Left colon (tissue), 2 donors: Measurements from ENCODE around the gene ENOX1. TPM values are rescaled to one million over a fixed set of nuclear protein-coding genes. Genes with fewer than 3 reads are reported as not detected.

Source experiments
- ATAC-seq: fragments of 200-7000 bp; cut with Tn5 transposase; one replicate; pipeline ENCODE4 v1.9.1; 2020; ENCODE audit warnings: mild to moderate bottlenecking, moderate library complexity
- DNase-seq, 2 donors: peaks; one replicate each; pipeline ENCODE4 v3.0.0-alpha.2; 2020
- intact Hi-C, 2 donors: fragments of 100-400 bp; cut with DNase I in 1 of 2; cut with micrococcal nuclease in 1 of 2; formaldehyde crosslinking; loops; one replicate each; pipeline versions ENCODE4 v1.11.2 to v1.14.0; 2022; cut with DNase I, micrococcal nuclease
- total RNA-seq, 2 donors: library from RNA; stranded (reverse); fragmentation: NEBNext Ultra II Directional; extraction: Animal tissue kit (Norgen Biotek cat#: 25700); gene quantifications; one replicate each; pipeline ENCODE4 v1.2.1, GENCODE V29; 2021
- donor health status: DM: no; HTN: no; CAD: no.
- donor health status: DM: yes; HTN: yes; CAD: no.

ENOX1 gene
- total RNA-seq, 2 donors from 2014 or later = 0.09 to 0.87 TPM

DNA sequence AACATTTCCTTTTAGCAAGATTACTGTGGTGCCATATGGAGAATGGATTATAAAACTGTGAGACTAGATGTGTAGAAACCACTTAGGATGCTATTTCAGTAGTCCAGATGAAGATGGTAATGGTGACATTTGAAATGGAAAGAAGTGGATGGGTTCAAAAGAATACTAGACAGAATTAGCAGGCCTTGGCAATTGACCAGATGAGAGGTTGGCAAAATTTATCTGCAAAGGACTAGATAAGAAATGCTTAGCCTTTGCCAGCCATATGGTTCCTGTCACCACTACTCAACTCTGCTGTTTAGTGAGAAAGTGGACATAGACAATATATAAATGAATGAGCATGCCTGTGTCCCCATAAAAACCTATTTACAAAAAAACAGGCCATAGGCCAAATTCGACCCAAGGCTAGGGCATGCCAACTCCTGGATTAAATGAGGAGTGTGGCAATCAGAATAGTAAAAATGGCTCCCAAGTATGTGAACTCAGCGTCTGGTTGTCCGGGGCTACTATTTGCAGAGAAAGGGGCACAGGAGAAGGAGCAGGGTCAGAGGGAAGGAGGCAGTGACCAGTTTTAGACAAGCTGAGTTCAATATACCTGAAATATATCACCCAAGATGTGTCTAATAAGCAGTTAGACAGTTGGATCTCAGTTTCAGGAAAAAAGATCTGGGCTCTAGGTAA is 98.4 kb downstream of the ENOX1 start:
- DNase-seq = no peak
- intact Hi-C loops = no loop called here
- ATAC-seq = no peak

DNA sequence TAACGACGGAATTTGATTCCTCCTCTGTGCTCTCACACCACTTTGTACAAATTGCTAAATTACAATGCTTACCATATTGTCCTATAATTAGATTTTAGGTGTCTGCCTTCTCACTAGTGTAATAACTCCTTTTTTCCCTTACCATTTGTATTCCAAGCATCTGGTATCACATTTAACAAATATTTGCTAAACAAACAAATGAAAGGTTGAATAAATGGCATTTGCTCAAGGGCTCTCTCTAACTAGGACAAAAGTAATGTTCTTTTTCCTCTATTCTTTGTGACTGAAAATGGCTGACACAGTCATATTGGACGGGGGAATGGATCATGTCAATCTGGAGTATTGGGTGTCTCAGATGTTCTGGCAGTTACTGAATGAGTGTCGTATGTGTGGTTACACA is 99.7 kb downstream of the ENOX1 start:
- DNase-seq (no peak), ATAC-seq (no peak)
- intact Hi-C loops = no loop called here

DNA sequence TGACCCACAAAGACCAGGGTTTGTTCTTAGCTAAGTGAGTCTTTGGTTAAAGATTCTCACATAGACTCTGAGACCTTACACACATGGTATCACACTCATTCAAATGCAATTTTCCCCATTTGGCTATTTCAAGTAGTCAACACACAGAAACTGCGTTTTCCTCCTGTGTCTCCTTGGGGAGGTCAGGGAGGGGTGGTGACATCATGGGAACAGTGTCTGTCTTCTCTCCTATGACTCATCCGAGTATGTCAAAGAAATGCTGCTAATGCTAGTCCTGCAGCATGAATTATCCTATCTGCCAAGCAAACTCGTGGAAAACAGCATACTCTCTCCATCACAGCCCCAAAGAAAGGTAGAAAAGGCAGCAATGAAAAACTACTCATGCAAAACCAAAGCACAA is 100.2 kb downstream of the ENOX1 start:
- intact Hi-C loops = no loop called here
- ATAC-seq = no peak
- DNase-seq = peak in 1 of 2 donors; percentile 30

DNA sequence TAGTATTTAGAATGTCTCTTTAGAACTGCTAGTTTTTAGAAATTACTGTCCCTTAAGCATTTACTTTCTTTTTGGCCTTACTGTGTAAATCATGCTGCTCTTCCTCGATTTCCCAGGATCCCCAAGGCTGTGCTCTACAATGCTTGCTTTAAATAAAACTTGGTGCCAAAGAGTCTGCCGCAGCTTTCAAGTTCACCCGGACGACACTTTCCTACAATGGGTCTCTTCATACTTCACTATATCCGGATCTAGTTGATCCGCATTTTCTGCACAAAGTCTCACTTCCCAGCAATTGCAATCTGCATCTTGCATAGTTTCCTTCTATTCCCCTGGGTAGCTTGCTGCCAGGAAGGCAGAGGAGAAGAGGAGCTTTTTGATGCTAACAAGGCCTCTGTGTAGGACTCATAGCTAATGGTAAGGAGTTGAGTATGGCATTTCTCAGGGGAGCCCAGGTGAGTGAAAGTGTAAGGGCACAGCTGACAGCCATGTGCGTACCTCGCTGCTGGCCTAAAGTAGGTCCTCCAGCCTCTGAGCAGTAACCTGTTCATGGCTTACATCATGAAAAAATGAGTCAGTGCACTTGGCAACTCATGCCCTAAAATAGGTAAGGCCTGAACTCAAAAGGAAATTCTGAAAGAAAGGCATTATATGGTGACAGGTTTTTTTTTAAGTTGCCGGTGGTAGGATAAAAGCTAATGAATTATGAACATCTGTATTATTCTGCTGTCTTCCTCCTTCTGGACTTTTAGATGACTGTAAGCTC is 101.6 kb downstream of the ENOX1 start:
- DNase-seq = no peak
- no peak for ATAC-seq
- intact Hi-C loops = no loop called here

DNA sequence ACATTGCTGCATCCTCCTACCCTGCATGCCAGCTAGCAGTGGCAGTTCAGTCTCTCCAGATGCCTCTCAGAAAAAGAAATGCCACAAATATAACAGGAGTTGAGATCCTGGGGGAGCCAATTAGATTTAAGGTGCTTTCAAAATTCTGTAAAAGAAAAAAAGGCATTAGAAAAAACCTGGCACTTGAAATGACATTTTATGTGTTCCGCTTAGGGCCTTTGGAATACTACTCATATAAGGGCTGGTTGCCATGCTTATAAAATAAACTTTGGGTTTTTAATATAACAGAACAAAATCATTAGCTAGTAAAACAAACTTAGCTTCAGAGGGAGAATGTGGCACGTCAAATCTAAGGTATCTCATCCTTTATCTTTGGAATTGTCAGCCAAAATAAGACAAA is 104.1 kb downstream of the ENOX1 start:
- no peak for ATAC-seq

DNA sequence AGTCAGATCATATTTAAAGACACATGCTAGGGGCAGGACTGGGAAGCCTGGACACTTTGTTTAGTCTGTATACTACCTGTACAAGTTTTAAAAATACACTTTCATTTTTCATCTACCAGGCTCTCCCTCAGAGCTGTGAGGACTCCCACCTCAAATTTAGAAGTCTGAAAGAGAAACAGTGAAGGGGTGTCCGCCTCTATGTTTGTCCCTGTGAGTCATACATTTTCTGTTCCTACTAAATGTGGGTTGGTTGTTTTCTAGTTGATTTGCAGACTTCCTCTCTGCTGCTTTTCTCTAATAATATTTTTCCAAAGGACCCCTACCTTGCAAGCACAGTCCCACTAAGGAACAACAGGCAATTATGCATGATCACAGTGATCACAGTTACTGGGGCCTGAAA is 110.5 kb downstream of the ENOX1 start:
- intact Hi-C loops = no loop called here
- DNase-seq (no peak), ATAC-seq (no peak)

More for the DNA sequence above, 104.1 kb downstream of the ENOX1 start:
- intact Hi-C loops = no loop called here
- no peak for DNase-seq

DNA sequence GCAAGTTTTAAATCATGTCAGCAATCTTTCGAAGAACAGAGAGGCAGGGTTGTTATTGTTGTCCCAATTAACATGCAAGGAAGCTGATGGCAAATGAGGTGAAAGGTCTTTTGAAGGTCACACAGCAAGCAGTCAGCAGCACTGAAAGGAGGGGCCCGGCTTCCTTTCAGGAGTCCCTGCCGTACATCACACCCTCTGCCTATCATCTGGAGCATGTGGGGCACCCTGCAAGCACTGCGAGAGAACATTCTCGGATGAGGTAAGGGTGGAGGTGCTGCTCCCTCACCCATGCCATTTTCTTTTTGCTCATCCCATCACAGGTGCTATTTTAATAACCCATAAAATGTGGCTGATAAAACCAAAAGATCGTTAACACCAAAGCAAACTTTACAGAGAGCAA is 111.2 kb downstream of the ENOX1 start:
- intact Hi-C loops = no loop called here
- no peak for ATAC-seq
- no peak for DNase-seq

DNA sequence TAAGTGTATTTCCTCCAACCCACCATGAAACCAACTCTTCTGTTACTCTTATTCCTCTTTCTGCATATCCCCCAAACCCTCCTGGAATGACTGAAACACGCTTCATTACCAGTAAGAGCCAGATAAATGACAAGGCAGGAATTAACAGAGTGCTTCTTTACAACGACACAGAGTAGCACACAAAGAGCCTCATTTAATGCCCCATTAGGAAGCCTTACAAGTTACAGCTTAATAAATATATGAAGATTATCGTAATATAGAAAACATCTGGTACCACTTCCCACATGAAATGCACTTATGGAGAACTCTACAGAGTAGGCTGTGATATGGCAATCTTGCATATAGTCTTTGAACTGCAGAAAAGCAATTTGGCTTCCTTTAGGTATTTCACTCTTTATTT is 116.8 kb downstream of the ENOX1 start:
- intact Hi-C loops = no loop called here
- DNase-seq = no peak
- no peak for ATAC-seq

DNA sequence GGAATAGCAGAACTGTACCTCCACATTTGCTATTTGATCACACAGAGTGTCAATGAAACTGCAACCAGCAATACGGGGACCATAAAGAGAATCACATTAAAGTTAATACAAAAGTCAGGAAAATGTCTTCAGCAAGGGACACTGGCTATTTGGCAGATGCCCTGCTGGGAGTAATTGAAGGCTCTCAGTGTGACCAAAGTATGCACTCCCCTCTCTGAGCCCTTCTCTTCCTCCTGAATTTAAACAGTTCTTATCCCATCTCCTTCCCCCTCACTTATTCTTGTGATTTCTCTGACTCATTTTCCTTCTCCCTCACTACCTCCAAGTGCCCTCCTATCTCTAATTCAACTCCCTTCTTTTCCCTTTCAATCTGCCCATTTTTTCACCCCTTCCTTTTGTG is 117.7 kb downstream of the ENOX1 start:
- DNase-seq = no peak
- intact Hi-C loops = no loop called here
- ATAC-seq = no peak

DNA sequence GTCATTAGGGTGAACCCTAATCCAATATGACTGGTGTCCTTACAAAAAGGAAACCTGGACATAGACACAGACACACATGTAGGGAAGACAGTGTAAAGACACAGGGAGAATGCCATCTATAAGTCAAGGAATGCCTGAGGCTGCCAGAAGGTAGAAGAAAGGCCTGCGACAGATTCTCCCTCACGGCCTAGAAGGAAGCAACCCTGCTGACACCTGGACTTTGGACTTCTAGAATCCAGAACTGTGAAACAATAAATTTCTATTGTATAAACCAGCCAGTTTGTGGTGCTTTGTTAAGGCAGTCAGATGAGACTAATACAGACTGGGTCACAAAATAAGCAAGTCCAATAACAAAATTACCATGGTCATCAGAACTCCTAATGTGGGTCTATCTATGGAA is 120.4 kb downstream of the ENOX1 start:
- ATAC-seq (peak; percentile 73), DNase-seq (peak; percentile 12 to 28)
- intact Hi-C loops = no loop called here

DNA sequence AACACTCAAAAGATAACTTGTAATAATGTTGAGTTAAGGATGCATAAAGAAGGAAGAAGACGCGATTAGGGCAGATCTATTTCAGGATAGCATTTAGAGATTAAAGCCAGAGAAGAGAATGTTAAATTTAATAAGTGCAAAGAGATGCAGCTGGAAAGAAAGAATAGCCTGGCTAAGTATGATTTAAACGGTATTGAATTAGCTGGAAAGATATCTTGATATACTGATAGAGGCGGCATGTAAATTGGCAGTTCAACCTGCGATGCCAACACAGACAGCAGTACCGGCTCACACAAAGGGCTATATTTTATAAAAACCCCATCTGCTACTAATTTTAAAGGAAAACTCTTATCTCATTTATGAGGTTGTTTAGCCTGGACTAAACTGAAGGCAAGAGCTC is 121.4 kb downstream of the ENOX1 start:
- DNase-seq (no peak), ATAC-seq (no peak)
- intact Hi-C loops = no loop called here

DNA sequence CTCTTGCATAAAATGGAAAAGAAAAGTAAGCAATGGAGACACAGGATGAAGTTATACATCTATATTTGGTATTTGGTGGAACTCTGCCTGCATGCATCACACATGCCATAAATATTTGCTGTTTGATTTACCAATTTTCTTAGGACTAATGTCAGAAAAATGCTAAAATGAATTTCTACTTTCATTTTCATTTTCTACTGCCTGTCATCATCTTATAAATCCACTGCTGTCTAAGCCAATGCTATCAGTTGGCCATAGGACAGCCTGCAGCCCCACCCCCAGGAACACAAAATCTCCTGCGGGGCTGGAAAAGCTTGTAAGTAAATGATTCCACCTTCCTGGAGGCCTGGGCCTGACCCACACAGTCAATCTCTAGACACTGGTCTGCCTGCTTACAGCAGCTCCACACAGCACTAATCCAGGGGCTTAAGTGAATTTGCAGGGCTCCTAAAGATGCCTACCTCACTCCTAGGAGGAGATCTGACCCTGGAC is 122.0 kb downstream of the ENOX1 start:
- peak; percentile 78 for ATAC-seq
- intact Hi-C loops = no loop called here

DNA sequence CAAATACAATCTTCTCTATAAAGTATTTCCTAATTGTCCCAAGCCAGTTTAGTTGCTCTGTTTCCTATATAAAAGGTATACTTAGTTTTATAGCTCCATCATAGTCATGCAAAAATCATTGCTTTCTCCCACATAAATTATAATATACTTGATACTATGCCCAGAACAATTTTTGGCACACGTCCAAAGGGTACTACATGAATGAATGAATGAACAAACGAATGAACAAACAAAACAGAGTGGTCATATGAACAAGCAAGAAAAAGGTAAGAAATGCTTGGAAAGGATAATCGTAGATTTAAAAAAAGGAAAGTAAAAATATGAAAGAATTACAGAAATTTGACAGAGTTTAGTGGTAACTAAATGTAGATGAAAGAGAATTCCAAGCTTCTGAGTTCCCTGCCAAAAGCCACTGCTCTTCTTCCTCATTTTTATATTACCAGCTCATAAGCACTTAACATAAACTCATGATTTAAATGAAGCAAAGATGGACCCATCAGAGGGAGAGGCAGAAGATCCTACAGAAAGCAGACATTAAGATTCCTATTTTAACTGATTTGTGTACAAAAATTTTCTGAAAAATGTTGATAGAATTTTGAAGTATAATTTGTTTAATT is 123.2 kb downstream of the ENOX1 start:
- DNase-seq (no peak), ATAC-seq (no peak)

More for the DNA sequence above, 122.0 kb downstream of the ENOX1 start:
- peak; percentile 53 to 62 for DNase-seq

DNA sequence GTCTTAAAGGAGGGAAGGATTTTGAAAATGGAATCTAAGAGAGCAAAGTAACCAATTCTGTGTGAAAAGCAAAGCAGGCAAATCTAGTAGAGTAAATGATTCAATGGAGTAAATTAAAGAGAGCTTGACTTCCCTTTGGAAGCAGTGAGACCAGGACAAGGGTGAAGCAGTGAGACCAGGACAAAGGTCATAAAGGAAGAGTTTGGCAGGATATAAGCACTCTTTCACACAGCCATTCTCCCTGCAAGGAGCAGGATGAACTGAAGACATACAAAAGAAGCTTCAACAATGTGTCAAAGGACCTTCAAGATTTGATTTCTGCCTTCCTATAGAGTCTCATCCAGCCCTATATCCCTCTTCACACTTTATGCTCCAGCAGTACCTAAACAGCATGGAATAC is 123.8 kb downstream of the ENOX1 start:
- ATAC-seq (peak; percentile 90), DNase-seq (no peak)
- intact Hi-C loops = no loop called here

More for the DNA sequence above, 123.2 kb downstream of the ENOX1 start:
- intact Hi-C loops = no loop called here

DNA sequence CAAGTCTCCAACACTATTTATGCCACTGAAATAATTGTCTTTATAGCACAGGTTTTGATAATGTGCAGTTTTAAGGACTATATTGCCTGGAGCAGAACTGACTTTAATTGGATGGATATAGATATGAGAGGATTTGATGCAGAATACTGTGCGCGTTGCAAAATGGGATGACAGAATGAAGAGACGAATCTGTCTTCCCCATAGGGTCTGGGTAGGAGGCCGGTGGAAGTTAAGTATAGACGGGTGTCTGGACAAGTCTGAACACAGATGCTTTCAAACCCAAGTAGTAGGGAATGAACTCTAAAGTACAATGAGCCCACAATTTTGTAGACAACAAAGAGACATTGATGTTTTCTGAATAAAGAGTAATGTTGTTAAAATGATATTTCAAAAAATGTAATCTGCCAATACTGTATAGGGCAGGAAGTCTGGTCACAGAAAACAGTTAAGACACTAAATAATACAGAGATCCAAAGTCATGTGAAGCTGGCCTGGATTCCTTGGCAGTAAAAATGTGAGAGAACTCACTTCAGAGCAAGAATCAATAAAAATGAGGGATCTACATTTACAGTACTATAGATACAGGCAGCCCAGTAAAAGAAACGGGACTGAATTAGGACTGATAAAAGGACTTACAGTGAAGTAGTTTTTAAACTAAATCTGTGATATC is 125.5 kb downstream of the ENOX1 start:
- intact Hi-C loops = no loop called here
- DNase-seq = no peak
- no peak for ATAC-seq

DNA sequence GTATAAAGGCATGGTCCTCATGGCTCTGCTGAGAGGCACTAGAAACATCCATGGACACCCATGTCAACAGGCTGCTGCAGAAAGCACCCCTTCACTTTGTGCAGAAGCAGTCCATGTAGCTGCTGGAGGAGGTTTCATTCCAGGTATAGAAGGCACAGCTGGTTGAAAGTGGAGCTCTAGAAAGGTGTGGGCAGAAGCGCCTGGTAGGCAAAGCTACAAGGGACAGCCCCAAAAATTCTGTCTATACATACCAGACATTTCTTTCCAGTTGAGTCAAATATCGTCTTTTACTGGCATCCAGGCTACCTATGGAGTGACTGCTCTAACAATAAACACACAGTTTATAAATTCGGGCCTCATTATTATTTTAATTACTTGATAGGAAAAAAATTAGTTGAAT is 129.3 kb downstream of the ENOX1 start:
- intact Hi-C loops = no loop called here
- no peak for ATAC-seq

DNA sequence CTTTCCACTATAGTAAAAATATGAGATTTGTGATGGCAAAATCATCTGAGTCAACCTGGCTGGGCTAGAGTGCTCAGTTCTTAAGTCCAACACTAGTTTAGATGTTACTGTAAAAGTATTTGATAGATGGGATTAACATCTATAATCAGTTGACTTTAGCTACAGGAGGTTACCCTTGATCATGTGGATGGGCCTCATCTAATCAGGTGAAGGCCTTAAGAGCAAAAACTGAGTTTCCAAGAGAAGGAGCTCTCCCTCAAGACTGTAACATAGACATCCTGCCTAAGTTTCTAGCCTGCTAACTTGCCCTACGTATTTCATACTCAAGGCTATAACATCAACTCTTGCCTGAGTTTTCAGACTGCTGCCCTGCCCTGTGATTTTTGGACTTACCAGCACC is 132.8 kb downstream of the ENOX1 start:
- ATAC-seq (no peak), DNase-seq (no peak)
- intact Hi-C loops = no loop called here

More for the DNA sequence above, 129.3 kb downstream of the ENOX1 start:
- DNase-seq = no peak

DNA sequence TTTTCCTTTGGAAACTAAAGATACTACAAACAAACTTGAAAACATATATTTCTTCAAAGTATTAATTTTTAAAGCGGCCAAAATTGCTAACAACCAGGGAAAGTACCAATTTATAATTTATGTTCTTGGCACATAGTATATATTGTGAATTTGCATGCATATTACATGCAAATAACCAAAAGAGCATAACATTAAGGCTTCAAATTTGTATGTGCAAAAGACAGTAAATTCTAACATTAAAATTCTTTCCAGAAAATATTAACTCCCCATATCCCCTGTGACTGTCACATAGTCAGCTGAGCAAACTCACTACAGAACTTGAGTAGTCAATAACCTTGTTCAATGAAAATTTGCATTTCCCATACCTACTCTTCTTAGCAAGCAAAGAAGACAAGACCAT is 133.4 kb downstream of the ENOX1 start:
- ATAC-seq (no peak), DNase-seq (no peak)
- intact Hi-C loops = no loop called here

DNA sequence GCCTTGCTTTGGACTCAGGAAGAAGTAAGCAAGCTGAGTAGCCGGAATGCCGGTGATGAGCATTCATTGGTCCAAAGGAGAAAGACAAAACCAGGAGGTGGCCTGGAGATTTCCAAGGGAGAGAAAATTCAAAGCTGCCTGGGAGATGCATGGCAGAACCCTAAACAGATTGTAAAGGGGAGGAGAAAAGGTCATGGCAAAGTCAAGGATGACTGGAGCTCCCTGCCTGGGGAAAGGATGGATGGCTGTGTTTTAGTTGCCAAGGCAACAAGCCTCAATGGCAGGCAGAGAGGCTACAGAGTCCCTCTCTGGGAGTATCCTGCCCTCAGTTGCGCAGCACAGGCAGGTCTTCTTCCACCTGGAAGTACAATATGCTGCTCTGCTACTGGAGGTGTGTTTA is 134.0 kb downstream of the ENOX1 start:
- DNase-seq (no peak), ATAC-seq (no peak)
- intact Hi-C loops = no loop called here

DNA sequence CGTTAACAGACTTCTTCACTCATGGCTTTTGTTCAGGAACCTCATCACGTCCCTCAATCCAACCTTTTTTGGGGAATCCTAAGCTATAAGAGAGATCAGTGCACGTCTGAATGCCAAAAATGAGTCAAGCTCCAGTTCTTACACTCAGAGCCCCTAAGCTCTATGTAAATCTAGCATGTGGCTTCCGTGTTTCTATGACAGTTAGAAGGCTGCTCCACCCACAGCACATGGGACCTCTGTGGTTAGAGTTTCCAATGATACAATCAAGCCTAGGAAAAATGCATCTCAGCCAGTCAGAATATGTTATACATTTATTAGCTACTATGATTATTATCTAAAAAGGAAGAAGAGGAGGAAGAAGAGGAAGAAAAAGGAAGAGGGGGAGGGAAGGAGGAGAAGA is 135.9 kb downstream of the ENOX1 start:
- intact Hi-C loops = no loop called here
- ATAC-seq (no peak), DNase-seq (no peak)
